K562 (cell line): ENCODE measurements around the gene RBM45. TPM values are rescaled to one million over a fixed set of nuclear protein-coding genes. Genes with fewer than 3 reads are reported as not detected.

ENCODE experiments used
- ELF1 ChIP-seq: fragments of 200-800 bp; sonication (Bioruptor generic); IDR thresholded peaks from 2 replicates; pipeline ENCODE4 v1.6.1; 2016; ENCODE audit warnings: missing genetic modification characterization, missing compliant biosample characterization
- ETS2 ChIP-seq: IDR thresholded peaks from 2 replicates; pipeline ENCODE4 v1.6.1; 2016; ENCODE audit warnings: borderline replicate concordance, missing genetic modification characterization, mild to moderate bottlenecking, moderate library complexity, missing compliant biosample characterization; ENCODE audit not compliant: poor library complexity, severe bottlenecking
- ETV1 ChIP-seq: fragments of 450-650 bp; conservative IDR thresholded peaks from 2 replicates; pipeline ENCODE4 v1.6.1; 2016; ENCODE audit warnings: missing genetic modification characterization, control low read depth, low read depth, missing compliant biosample characterization
- MEF2D ChIP-seq: conservative IDR thresholded peaks from 2 replicates; pipeline ENCODE4 v1.6.1; 2016; ENCODE audit warnings: low read depth, missing genetic modification characterization, missing compliant biosample characterization
- NFYB ChIP-seq: IDR thresholded peaks from 2 replicates; pipeline ENCODE4 v1.6.1; 2011; ENCODE audit warnings: mild to moderate bottlenecking, moderate library complexity; ENCODE audit not compliant: insufficient read length; ENCODE audit errors: extremely low read depth
- PRMT5 ChIP-seq: sonication (generic); formaldehyde crosslinking; IDR thresholded peaks from 2 replicates; pipeline ENCODE4 v1.5.0; 2020; ENCODE audit warnings: missing genetic modification reagents
- SMARCA5 ChIP-seq: fragments of 450-650 bp; IDR thresholded peaks from 2 replicates; pipeline ENCODE4 v1.6.1; 2016
- TAL1 ChIP-seq: fragments of 450-650 bp; IDR thresholded peaks from 2 replicates; pipeline ENCODE4 v1.6.1; 2016; ENCODE audit warnings: mild to moderate bottlenecking
- ZNF165 ChIP-seq: fragments of 250-450 bp; sonication (Bioruptor Pico); IDR thresholded peaks from 2 replicates; pipeline ENCODE4 v1.4.0; 2020; ENCODE audit warnings: borderline replicate concordance
- ZNF347 ChIP-seq: fragments of 450-650 bp; formaldehyde crosslinking; IDR thresholded peaks from 2 replicates; pipeline ENCODE4 v1.4.0; 2020; ENCODE audit warnings: low read depth, mild to moderate bottlenecking, moderate library complexity
- ZNF583 ChIP-seq: fragments of 250-450 bp; sonication (Bioruptor Pico); IDR thresholded peaks from 2 replicates; pipeline ENCODE4 v1.4.0; 2020
- polyA plus RNA-seq, 8 experiments: library from polyadenylated mRNA; depleted of rRNA in 4 of 8; stranded (reverse) in 5 of 8; unstranded in 3 of 8; fragments of >200 nt; fragmentation: Nextera tagmentation in 2 of 8; fragmentation: Illumina TruSeq in 1 of 8; extraction: Ambion mirVana in 2 of 8; extraction: Trizol in 1 of 8; gene quantifications; 2 replicates each; pipeline versions ENCODE4 v1.2.1 to v1.2.3, GENCODE V29; 2011 to 2014; ENCODE audit warnings: inconsistent platforms in 1 of 8, missing spikeins in 1 of 8
- total RNA-seq, 7 experiments: library from RNA; depleted of rRNA in 6 of 7; stranded (reverse); fragments of >200 nt in 6 of 7; fragmentation: Illumina TruSeq in 2 of 7; extraction: Trizol in 2 of 7; gene quantifications; 2 replicates each; pipeline versions ENCODE4 v1.2.1 to v1.2.3, GENCODE V29; 2011 to 2021; ENCODE audit warnings: low replicate concordance in 1 of 7
- TF ChIP-seq, protein P1 (sequence below), 2 experiments: fragments of 450-650 bp; conservative IDR thresholded peaks; 2 replicates each; pipeline ENCODE4 v1.6.1; 2017; ENCODE audit warnings: mild to moderate bottlenecking in 2 of 2, moderate library complexity in 2 of 2
- TF ChIP-seq, protein P2 (sequence below): fragments of 450-650 bp; formaldehyde crosslinking; IDR thresholded peaks from 2 replicates; pipeline ENCODE4 v1.4.0; 2020; ENCODE audit warnings: mild to moderate bottlenecking, moderate library complexity
- TF ChIP-seq, protein P3 (sequence below): fragments of 200-800 bp; sonication (Bioruptor generic); IDR thresholded peaks from 2 replicates; pipeline ENCODE4 v1.6.1; 2017; ENCODE audit warnings: missing genetic modification characterization, missing compliant biosample characterization
- TF ChIP-seq, protein P4 (sequence below), 3 experiments: IDR thresholded peaks in 2 of 3; conservative IDR thresholded peaks in 1 of 3; 2 replicates each; pipeline ENCODE4 v1.5.1; 2011 to 2012; ENCODE audit warnings: low read length in 3 of 3, mild to moderate bottlenecking in 3 of 3, control low read depth in 2 of 3, improper control_type of control experiment in 1 of 3, inconsistent platforms in 1 of 3, low read depth in 1 of 3, mixed read lengths in 1 of 3, moderate library complexity in 1 of 3; ENCODE audit not compliant: insufficient read depth in 2 of 3
- TF ChIP-seq, protein P5 (sequence below): fragments of 450-650 bp; IDR thresholded peaks from 2 replicates; pipeline ENCODE4 v1.6.1; 2016

The RBM45 gene
- total and polyA plus RNA-seq, 9 of the 15 experiments (the other 6 are each of a cell fraction or from before 2014, with no cell fraction given): 6.7 to 22.0 (median 15.0) TPM

DNA sequence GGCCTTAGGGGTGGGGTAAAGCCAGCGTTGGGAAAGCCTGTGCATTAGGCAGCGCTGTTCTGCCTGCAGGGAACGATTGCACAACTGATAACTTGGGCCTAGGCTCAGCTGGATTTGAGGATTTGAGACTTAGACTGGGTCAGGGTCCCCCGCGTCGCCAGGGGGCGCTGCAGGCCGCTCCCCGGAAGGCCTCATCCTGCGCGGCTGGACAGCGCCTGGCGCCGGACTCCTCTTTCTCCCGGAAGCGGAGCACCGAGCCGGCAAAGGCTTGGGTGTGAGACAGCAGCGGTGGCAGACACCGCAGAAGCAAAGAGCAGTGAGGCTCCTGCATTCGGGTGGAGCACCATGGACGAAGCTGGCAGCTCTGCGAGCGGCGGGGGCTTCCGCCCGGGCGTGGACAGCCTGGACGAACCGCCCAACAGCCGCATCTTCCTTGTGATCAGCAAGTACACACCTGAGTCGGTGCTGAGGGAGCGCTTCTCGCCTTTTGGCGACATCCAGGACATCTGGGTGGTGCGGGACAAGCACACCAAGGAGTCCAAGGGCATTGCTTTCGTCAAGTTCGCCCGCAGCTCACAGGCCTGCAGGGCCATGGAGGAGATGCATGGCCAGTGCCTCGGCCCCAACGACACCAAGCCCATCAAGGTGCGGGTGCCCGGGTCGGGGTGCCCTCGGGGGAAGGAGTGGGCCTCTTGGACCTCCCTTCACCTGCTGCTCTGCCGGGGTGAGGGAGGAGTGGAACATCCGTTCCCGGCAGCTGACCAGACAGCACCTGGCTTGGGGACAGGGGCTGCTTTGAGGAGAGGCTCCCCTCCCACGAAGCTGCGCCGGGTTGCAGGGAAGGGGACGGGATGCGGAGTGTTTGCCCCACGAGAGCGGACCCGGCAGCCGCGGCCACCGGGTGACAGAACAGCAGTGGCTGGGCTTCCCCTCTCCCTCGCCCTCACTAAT, at the start of gene RBM45 (continued):
- TF ChIP-seq MEF2D (tag): no peak
- TF ChIP-seq PRMT5 (CRISPR knock-in tag): no peak
- no peak for TF ChIP-seq SMARCA5
- TF ChIP-seq ETV1: peak; percentile 99
- TF ChIP-seq, protein P1, sequence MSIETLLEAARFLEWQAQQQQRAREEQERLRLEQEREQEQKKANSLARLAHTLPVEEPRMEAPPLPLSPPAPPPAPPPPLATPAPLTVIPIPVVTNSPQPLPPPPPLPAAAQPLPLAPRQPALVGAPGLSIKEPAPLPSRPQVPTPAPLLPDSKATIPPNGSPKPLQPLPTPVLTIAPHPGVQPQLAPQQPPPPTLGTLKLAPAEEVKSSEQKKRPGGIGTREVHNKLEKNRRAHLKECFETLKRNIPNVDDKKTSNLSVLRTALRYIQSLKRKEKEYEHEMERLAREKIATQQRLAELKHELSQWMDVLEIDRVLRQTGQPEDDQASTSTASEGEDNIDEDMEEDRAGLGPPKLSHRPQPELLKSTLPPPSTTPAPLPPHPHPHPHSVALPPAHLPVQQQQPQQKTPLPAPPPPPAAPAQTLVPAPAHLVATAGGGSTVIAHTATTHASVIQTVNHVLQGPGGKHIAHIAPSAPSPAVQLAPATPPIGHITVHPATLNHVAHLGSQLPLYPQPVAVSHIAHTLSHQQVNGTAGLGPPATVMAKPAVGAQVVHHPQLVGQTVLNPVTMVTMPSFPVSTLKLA (conservative IDR thresholded peaks at IDR 0.05): peak; percentile 68 to 85; a peak in 3 of 4 replicates
- no peak for TF ChIP-seq TAL1
- TF ChIP-seq ZNF583: no peak
- no peak for TF ChIP-seq NFYB
- peak; percentile 99 for TF ChIP-seq ELF1 (tag)
- TF ChIP-seq, protein P2, sequence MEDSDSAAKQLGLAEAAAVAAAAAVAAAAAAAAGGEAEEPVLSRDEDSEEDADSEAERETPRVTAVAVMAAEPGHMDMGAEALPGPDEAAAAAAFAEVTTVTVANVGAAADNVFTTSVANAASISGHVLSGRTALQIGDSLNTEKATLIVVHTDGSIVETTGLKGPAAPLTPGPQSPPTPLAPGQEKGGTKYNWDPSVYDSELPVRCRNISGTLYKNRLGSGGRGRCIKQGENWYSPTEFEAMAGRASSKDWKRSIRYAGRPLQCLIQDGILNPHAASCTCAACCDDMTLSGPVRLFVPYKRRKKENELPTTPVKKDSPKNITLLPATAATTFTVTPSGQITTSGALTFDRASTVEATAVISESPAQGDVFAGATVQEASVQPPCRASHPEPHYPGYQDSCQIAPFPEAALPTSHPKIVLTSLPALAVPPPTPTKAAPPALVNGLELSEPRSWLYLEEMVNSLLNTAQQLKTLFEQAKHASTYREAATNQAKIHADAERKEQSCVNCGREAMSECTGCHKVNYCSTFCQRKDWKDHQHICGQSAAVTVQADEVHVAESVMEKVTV: peak; percentile 76; the same call in 1 of the 2 replicates
- TF ChIP-seq ETS2 (tag): no peak
- 0 out of 2 replicates have a peak, but pooled peaks have one; percentile 57 for TF ChIP-seq ZNF165
- TF ChIP-seq, protein P3, sequence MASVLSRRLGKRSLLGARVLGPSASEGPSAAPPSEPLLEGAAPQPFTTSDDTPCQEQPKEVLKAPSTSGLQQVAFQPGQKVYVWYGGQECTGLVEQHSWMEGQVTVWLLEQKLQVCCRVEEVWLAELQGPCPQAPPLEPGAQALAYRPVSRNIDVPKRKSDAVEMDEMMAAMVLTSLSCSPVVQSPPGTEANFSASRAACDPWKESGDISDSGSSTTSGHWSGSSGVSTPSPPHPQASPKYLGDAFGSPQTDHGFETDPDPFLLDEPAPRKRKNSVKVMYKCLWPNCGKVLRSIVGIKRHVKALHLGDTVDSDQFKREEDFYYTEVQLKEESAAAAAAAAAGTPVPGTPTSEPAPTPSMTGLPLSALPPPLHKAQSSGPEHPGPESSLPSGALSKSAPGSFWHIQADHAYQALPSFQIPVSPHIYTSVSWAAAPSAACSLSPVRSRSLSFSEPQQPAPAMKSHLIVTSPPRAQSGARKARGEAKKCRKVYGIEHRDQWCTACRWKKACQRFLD: peak; percentile 90
- TF ChIP-seq, protein P4, sequence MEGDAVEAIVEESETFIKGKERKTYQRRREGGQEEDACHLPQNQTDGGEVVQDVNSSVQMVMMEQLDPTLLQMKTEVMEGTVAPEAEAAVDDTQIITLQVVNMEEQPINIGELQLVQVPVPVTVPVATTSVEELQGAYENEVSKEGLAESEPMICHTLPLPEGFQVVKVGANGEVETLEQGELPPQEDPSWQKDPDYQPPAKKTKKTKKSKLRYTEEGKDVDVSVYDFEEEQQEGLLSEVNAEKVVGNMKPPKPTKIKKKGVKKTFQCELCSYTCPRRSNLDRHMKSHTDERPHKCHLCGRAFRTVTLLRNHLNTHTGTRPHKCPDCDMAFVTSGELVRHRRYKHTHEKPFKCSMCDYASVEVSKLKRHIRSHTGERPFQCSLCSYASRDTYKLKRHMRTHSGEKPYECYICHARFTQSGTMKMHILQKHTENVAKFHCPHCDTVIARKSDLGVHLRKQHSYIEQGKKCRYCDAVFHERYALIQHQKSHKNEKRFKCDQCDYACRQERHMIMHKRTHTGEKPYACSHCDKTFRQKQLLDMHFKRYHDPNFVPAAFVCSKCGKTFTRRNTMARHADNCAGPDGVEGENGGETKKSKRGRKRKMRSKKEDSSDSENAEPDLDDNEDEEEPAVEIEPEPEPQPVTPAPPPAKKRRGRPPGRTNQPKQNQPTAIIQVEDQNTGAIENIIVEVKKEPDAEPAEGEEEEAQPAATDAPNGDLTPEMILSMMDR (IDR thresholded peaks at IDR 0.05 in 2 of 3, conservative IDR thresholded peaks at IDR 0.05 in 1 of 3; ENCODE audit: insufficient read depth in 2 of 3, low read depth in 1 of 3, low read length in 3 of 3): peak; percentile 97 to 99 (median 98)
- TF ChIP-seq ZNF347 (CRISPR knock-in tag): no peak
- TF ChIP-seq, protein P5, sequence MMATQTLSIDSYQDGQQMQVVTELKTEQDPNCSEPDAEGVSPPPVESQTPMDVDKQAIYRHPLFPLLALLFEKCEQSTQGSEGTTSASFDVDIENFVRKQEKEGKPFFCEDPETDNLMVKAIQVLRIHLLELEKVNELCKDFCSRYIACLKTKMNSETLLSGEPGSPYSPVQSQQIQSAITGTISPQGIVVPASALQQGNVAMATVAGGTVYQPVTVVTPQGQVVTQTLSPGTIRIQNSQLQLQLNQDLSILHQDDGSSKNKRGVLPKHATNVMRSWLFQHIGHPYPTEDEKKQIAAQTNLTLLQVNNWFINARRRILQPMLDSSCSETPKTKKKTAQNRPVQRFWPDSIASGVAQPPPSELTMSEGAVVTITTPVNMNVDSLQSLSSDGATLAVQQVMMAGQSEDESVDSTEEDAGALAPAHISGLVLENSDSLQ: peak; percentile 31; the same call in 1 of the 2 replicates
